Motor neuron (in vitro differentiated cells): ENCODE data around the gene TCHHL1. TPM values are rescaled to one million over a fixed set of nuclear protein-coding genes. Genes with fewer than 3 reads are reported as not detected.

Experiments used
- total RNA-seq, 8 experiments: library from RNA; unstranded; fragments of 300-600 nt; gene quantifications; 2 replicates each; pipeline versions ENCODE4 v1.2.3 to v1.2.4, GENCODE V29; 2022

The TCHHL1 gene
- total RNA-seq, 8 experiments from 2014 or later = 0.13 to 0.43 (median 0.17) TPM; not detected in 4

Other genes with a start within 250 kb of the TCHHL1 start
- gene C2CD4D, start 249.2 kb downstream of the TCHHL1 start, total RNA-seq = under 1 TPM in 4 of 8 experiments, not detected in 4; 0.21 to 0.61 (median 0.23) TPM
- gene THEM5, start 235.4 kb downstream of the TCHHL1 start, total RNA-seq = 1 to 10 TPM in 1 of 8 experiments, not detected in 7; 1.8 TPM
- 10 to 100 TPM; 15.6 to 25.8 (median 21.8) TPM for gene THEM4, start 179.6 kb downstream of the TCHHL1 start, total RNA-seq
- gene S100A10, start 95.2 kb downstream of the TCHHL1 start, total RNA-seq = 100 to 1,000 TPM in 3 of 8 experiments, 10 to 100 TPM in 1, 1 to 10 TPM in 2, under 1 TPM in 2; 0.46 to 399 (median 22.8) TPM
- gene S100A11, start 52.1 kb downstream of the TCHHL1 start, total RNA-seq = 100 to 1,000 TPM in 2 of 8 experiments, 10 to 100 TPM in 2, 1 to 10 TPM in 1, not detected in 3; 2.2 to 494 (median 45.8) TPM
- 1 to 10 TPM in 2 of 8 experiments, under 1 TPM in 6; 0.07 to 2.9 (median 0.31) TPM for gene TCHH, start 26.4 kb upstream of the TCHHL1 start, total RNA-seq
- gene RPTN, start 70.2 kb upstream of the TCHHL1 start, total RNA-seq = under 1 TPM in 4 of 8 experiments, not detected in 4; 0.05 to 0.41 (median 0.23) TPM
- 1 to 10 TPM in 2 of 8 experiments, under 1 TPM in 5, not detected in 1; 0.07 to 4.7 (median 0.29) TPM for gene HRNR, start 135.1 kb upstream of the TCHHL1 start, total RNA-seq
- 100 to 1,000 TPM in 1 of 8 experiments, 1 to 10 TPM in 1, under 1 TPM in 5, not detected in 1; 0.09 to 269 (median 0.21) TPM for gene FLG, start 236.2 kb upstream of the TCHHL1 start, total RNA-seq